ENCODE data around the gene CLEC2L. TPM values are rescaled to one million over a fixed set of nuclear protein-coding genes. Genes with fewer than 3 reads are reported as not detected.

CLEC2L gene
- total RNA-seq, 1 experiment from 2014 or later: not detected

DNA sequence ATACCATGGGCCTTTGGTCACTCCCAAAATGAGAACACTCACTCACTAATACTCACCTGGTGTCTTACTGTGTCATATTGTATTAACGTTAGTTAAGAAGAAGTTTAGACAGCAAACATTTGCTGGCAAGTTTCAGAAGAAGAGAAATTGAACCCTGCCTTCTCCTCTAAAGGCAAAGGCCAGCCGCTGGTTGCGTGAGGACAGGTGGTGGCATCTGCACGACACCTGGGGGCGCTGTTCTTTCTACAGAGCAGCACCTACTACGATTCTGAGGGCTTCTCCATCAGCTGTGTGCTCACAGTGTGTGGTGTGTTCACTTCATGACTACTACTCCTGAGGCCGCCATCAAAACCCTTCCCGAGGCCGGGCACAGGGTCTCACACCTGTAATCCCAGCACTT lies 17.9 kb upstream of the CLEC2L start:
- DNase-seq (ENCODE audit: low read depth, low spot score): peak; percentile 49
- in situ Hi-C loops (cut with HindIII; ENCODE audit: low pct_unique_long_range_greater_than_20kb, low sequenced_read_pairs): no loop called here

DNA sequence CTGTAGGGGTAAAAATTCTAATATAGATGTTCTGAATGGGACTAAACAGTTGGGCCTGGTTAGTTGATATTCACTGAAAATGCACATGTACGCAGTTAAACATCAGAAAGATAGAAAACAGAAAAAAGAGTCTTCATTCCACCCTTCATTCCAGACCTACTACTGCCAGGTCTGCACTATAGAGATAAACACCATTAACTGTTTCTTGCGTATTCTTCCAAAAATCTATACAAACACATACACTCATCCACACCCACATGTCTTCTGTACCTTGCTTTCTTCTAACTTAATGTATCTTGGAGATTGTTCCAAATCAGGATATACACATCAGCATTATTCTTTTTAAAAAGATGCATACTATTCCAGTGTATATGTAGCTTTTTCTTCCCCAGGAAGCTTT lies 13.9 kb upstream of the CLEC2L start:
- no peak for DNase-seq (ENCODE audit: low read depth, low spot score)
- in situ Hi-C loops (cut with HindIII; ENCODE audit: low pct_unique_long_range_greater_than_20kb, low sequenced_read_pairs): no loop called here

GRCh38 chr7:139511315-139511714 lies 12.2 kb upstream of the CLEC2L start:
- DNase-seq (ENCODE audit: low read depth, low spot score): no peak
- in situ Hi-C loops (cut with HindIII; ENCODE audit: low pct_unique_long_range_greater_than_20kb, low sequenced_read_pairs): no loop called here

- in situ Hi-C loops (cut with HindIII; ENCODE audit: low pct_unique_long_range_greater_than_20kb, low sequenced_read_pairs): no loop called here
- no peak for DNase-seq (ENCODE audit: low read depth, low spot score)
Observed at GRCh38 chr7:139515266-139515665, 8.2 kb upstream of the CLEC2L start.

GRCh38 chr7:139521439-139521838 lies 2.0 kb upstream of the CLEC2L start:
- in situ Hi-C loops (cut with HindIII; ENCODE audit: low pct_unique_long_range_greater_than_20kb, low sequenced_read_pairs): no loop called here
- DNase-seq (ENCODE audit: low read depth, low spot score): no peak

- no peak for DNase-seq (ENCODE audit: low read depth, low spot score)
- in situ Hi-C loops (cut with HindIII; ENCODE audit: low pct_unique_long_range_greater_than_20kb, low sequenced_read_pairs): no loop called here
Observed at GRCh38 chr7:139522830-139523198, 671 bp upstream of the CLEC2L start.

DNA sequence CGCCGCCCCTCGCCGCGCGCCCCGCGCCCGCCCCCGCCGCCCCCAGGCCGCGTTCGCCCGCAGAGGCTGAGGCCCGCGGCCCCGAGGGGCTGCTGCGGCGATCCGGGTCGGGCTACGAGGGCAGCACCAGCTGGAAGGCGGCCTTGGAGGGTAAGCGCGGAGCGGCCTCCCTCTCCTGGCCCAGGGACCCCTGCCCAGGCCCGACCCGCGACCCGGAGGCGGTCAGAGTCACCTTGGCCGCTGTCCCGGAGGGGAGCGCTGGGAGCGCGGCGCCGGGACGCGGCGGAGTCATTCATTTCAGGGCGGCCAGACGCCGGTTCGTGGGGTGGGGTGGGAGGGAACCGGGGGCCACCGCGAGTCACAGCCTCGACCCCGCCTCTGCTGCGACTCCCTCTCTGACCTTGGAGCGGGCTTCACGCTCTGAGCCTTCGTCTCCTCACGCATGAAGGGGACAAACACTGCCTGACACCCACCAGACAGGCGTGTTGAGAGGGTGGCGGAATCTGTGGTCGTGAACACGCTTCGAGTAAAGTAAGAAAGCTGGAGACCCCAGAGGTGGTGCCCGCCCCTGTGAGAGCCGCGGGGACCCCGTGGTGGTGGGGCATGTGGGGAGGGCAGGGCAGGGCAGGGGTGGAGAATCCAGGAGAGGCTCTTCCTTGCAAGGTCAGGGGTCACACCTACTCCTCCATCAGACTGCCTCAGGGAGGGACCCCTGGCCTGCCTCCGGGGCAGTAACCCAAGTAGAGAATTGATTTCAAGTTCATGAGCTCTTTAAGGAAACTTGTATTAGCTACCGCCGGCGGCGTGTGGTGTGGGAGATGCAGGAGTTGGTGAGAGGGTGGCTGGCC lies 707 bp downstream of the CLEC2L start:
- DNase-seq (ENCODE audit: low read depth, low spot score): no peak
- in situ Hi-C loops (cut with HindIII; ENCODE audit: low pct_unique_long_range_greater_than_20kb, low sequenced_read_pairs): no loop called here

DNA sequence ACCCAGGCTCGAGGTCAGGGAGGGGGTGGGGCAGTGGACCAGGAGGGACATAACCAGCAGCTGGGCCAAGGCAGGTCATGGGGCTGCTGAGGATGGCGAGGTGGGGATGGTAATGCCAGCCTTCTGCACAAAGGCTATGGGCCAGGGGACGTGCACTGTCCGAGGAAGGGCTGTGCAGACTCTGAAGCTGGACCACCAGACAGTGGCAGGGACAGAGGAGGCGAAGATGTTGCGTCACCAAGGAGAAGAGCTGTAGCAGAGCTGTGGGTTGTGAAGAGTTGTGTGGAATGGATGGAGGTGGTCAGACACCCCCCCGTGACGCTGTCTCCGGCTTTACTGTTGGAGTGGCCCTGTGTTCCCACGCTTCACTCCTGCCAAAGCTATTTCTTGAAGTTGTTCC lies 1.8 kb downstream of the CLEC2L start:
- in situ Hi-C loops (cut with HindIII; ENCODE audit: low pct_unique_long_range_greater_than_20kb, low sequenced_read_pairs): no loop called here
- DNase-seq (ENCODE audit: low read depth, low spot score): no peak

DNA sequence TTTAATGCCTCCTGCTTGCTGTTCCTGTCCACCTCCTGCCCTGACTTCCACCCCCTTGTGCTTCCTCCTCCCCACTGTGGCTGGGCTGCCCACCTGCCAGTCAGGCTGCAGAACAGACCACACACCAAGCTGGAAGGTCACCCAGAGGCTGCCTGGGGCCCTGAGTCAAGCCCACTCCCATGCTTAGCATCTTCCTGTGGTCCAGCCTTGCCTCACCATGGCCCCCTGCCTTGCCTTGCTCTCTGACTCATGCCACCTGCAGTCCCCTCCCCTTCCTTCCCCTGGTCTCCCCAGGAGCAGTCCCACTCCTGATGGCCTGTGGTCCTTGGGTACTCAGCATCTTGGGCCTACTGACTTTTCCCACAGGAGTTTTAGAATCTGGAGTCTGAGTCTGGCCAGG lies 2.3 kb downstream of the CLEC2L start:
- no peak for DNase-seq (ENCODE audit: low read depth, low spot score)
- in situ Hi-C loops (cut with HindIII; ENCODE audit: low pct_unique_long_range_greater_than_20kb, low sequenced_read_pairs): no loop called here

DNA sequence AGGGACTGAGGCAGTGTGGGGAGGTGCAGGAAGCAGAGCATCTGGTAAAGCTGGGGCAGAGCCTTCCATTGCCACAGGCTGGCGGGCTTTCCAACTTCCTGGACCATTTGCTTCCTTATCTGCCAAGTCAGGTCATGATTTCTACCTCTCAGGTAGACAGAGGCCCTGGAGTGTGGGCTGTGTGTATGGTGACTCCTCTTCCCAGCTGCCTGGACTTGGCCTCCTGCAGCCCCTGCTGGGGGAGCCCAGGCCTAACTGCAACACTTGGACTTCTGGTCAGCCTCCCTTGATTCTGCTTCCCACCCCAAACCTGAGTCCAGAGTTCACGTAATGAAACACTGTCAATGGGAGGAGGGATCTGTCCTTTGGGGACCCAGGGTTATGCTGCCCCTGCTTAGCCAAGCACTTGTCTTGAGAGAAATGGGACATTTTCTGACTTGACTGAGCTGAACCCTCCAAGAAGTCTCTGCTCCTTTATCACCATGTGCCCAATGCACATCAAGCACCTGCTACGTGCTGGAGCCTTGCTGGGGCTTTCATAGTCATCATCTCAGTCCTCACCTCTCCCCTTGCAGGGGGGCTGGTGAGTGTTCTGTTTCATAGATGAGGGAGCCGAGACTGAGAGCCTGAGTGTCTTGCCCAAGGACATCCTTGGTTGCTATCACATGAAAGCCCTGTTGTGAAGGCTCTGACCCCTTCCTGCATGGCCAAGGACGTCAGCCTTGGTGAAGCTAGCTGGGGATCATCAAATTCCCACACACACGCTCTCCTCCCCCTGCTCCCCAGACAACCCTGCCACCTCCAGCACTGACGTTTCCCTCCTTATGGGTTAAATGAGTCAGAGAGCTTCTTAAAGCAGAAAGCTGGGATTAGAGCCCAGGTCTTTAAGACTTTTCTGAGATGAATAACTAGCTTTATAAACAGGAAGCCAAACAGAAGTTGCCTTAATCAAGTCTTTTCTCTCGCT lies 3.4 kb downstream of the CLEC2L start:
- DNase-seq (ENCODE audit: low read depth, low spot score): no peak
- in situ Hi-C loops (cut with HindIII; ENCODE audit: low pct_unique_long_range_greater_than_20kb, low sequenced_read_pairs): no loop called here

DNA sequence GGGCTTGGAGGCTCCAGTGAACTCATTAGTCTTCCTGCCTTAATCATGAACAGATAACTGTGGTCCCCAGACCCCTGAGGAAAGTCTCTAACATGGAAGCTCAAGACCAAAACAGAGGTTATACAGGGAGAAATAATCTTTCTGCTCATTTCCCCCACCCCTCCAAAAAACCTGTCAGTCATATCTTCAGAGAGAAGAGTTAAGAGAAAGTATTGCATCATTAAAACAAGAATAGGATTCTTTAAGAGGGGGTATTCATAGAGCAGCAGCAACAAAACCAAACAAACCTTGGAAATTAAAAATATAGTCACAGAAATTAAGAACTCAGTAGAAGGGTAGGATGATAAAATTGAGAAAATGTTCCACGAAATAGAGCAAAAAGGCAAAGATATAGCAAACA lies 7.6 kb downstream of the CLEC2L start:
- no peak for DNase-seq (ENCODE audit: low read depth, low spot score)
- in situ Hi-C loops (cut with HindIII; ENCODE audit: low pct_unique_long_range_greater_than_20kb, low sequenced_read_pairs): no loop called here

DNA sequence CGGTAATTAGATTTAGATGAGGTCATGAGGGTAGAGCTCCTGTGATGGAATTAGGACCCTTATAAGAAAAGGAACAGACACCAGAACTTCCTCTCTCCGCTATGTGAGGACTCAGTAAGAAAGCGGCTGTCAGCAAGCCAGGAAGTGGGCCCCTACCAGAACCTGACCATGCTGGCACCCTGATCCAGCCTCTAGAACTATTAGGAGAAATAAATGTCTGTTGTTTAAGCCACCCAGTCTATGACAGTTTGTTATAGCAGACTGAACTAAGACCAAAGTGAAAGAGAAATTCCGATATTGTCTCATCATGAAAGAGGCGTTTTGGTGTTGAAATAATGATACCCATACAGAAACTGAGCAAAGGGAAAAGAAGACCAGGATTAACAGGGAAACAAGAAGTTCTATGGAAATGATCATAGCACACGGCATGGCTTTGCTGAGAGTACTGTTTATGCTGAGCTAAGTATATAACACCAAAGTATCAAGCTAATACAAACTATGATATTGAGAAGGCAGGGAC lies 9.2 kb downstream of the CLEC2L start:
- no peak for DNase-seq (ENCODE audit: low read depth, low spot score)
- in situ Hi-C loops (cut with HindIII; ENCODE audit: low pct_unique_long_range_greater_than_20kb, low sequenced_read_pairs): no loop called here

GRCh38 chr7:139534096-139534495 lies 10.6 kb downstream of the CLEC2L start:
- in situ Hi-C loops (cut with HindIII; ENCODE audit: low pct_unique_long_range_greater_than_20kb, low sequenced_read_pairs): no loop called here
- no peak for DNase-seq (ENCODE audit: low read depth, low spot score)

DNA sequence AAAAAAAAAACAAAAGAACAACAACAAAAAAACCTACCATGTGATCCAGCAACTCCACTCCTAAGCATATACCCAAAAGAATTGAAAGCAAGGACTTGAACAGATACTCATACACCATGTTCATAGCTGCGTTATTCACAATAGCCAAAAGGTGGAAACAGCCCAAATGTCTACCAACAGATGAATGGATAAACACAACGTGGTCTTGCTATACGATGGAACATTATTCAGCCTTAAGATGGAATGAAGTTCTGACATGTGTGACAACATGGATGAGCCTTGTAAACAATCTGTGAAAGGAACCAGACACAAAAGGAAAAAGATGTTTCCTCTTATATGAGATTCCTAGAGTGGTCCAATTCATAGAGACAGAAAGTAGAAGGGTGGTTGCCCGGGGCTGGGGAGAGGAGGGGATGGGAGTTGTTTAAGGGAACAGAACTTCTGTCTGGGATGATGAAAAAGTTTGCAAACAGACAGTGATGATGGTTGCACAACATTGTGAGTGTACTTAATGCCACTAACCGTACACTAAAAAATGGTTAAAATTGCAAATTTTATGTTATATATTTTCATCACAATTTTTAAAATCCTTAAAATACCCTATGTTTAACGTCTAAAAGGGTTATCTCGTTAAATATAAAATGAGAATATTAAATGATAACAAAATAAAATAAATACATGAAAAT lies 11.6 kb downstream of the CLEC2L start:
- DNase-seq (ENCODE audit: low read depth, low spot score): no peak
- in situ Hi-C loops (cut with HindIII; ENCODE audit: low pct_unique_long_range_greater_than_20kb, low sequenced_read_pairs): no loop called here

GRCh38 chr7:139536152-139536551 lies 12.7 kb downstream of the CLEC2L start:
- in situ Hi-C loops (cut with HindIII; ENCODE audit: low pct_unique_long_range_greater_than_20kb, low sequenced_read_pairs): no loop called here

GRCh38 chr7:139538881-139539635 lies 15.6 kb downstream of the CLEC2L start:
- in situ Hi-C loops (cut with HindIII; ENCODE audit: low pct_unique_long_range_greater_than_20kb, low sequenced_read_pairs): no loop called here
- no peak for DNase-seq (ENCODE audit: low read depth, low spot score)

More at GRCh38 chr7:139536152-139536551, 12.7 kb downstream of the CLEC2L start:
- DNase-seq (ENCODE audit: low read depth, low spot score): no peak

GRCh38 chr7:139540203-139540602 lies 16.7 kb downstream of the CLEC2L start:
- DNase-seq (ENCODE audit: low read depth, low spot score): no peak
- in situ Hi-C loops (cut with HindIII; ENCODE audit: low pct_unique_long_range_greater_than_20kb, low sequenced_read_pairs): no loop called here
